Natural killer cell treated with Interleukin-12 subunit alpha and Interleukin-12 subunit beta and Interleukin-15 and Interleukin-18, amount 100 ng/mL, for 72 hours (primary cell): Measurements from ENCODE around the gene CEP170. TPM values are rescaled to one million over a fixed set of nuclear protein-coding genes. Genes with fewer than 3 reads are reported as not detected.

ENCODE experiments used
- total RNA-seq, 2 donors: library from RNA; stranded (reverse); gene quantifications; one replicate each; pipeline ENCODE4 v1.2.3, GENCODE V29; 2022

CEP170 gene
- total RNA-seq, 2 donors from 2014 or later = 15.7 to 34.2 TPM

Other genes starting within 250 kb of the CEP170 start
- 10 to 100 TPM; 18.5 to 20.3 TPM for gene SDCCAG8, start 760 bp upstream of the CEP170 start, total RNA-seq